HG02885 (cell line): ENCODE data around the gene RIC1.
"Not testable (repeated sequence)": the region's sequence is repeated elsewhere in the genome, so short reads cannot be mapped to it uniquely, and the experiment has no call there.

Experiments used
- ATAC-seq: cut with Tn5 transposase; IDR thresholded peaks from one replicate; pipeline ENCODE4 v1.9.1; 2021; ENCODE audit warnings: mild to moderate bottlenecking; ENCODE audit not compliant: unreplicated experiment, poor library complexity

RIC1 gene

DNA sequence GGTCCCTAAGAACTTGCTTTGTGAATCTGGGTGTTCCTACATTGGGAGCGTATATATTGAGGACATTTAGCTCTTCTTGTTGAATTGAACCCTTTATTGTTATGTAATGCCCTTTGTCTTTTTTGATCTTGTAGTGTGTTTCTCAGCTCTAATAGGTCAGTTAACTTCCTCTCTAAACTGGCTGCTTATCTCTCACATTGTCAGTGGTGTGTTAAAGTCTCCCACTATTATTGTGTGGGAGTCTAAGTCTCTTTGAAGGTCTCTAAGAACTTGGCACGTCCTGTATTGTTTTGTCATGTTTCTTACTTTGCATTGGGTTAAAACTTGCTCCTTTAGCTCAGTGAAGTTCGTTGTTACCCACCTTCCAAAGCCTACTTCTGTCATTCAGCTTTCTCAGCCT lies 36.2 kb downstream of the RIC1 start:
- ATAC-seq: no peak

GRCh38 chr9:5667391-5667790 lies 38.5 kb downstream of the RIC1 start:
- no peak for ATAC-seq

DNA sequence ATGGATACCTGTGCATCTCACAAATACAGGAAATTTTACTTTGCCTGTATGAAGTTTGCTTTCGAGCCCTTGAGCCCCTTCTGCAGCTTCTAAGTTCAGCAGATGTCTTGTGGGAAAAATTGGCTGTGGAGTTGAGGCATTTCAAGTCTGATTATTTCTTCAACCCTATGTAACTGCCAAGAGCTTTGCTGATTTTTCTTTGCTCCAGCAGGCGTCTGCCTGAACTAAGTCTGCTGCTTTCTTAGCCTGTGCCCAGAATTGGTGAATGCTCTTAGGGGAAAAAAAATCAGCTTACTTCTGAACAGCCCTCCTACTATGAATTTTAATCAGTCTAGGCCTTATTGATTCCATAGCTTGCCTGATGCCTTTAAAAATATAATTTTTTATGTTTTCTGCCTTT lies 41.2 kb downstream of the RIC1 start:
- no peak for ATAC-seq

DNA sequence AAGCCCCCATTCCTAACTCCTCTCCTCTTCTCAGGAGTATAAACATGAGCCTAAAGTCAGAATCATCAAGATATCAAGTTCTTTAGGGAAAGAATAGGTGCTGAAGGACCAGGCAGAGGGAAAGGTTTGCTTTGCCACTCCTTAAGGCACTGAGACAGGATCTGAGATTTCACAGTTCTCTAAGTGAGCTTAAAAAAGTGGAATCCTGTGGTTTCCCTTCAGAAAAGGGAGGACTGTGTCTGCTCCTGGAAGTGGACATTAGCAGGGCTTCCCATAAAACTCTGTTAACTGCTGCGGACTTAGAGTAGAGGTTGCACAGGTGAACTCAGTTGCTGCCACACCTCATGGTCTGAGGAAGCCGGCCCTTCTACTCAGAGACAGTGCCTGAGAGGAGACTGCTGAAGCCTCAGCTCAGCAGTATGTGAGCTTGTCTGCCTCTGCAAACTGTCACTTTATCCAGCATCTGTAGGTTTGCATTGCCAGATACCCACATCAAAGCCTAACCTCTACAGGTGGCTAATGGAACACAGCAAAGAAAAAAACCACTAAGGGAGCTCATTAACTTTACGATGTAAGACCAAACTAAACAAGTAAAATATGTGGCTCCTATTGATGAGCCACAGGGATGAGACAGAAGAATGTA lies 42.9 kb downstream of the RIC1 start:
- ATAC-seq: no peak

DNA sequence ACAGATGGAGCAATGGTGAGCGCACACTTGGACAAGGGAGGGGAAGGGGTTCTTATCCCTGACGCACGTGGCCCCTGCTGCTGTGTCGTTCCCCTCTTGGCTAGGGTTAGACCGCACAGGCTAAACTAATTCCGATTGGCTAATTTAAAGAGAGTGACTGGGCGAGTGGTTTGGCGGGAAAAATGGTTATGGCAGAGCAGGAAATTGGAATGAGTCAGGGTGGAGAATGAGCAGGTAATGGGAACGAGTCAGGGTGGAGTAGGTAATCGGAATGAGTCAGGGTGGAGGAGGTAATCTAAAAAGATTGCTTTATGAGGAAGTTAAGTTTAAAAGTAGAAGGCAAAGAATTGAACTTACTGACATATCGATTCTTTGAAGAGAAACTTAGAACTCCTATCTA lies 46.1 kb downstream of the RIC1 start:
- not testable (repeated sequence) for ATAC-seq

GRCh38 chr9:5683591-5683990 lies 54.7 kb downstream of the RIC1 start:
- not testable (repeated sequence) for ATAC-seq

DNA sequence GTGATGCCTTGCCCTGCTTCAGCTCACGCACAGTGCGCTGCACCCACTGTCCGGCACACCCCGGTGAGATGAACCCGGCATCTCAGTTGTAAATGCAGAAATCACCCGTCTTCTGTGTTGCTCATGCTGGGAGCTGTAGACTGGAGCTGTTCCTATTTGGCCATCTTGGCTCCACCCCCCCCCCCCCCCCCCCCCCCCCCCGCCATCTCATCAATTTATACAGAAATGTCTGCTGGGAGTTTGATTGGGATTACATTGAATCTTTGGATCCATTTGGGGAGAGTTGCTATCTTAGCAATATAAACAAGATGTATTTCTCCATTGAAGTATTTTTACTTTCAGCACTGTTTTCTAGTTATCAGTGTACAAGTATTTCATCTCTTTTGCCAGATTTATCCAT lies 55.2 kb downstream of the RIC1 start:
- ATAC-seq: no peak

GRCh38 chr9:5688109-5688508 lies 59.2 kb downstream of the RIC1 start:
- no peak for ATAC-seq

DNA sequence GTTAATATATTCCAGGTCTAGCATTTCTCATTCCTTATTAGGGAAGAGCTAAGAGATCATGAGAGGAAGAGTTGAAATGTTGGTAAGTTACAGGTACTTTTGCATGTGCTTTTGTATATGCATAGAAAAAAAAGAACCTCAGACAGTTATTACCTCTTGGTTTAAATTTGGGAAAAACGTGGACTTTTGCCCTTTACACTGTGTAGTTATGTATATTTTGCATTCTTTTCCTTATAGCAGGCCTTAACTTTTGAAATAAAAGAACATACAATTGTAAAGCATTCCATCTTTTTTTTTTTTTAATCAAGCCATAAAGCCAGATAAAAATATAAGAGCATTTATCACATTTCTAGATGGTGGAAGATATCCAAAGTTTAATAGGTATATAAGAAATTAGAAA lies 61.4 kb downstream of the RIC1 start:
- no peak for ATAC-seq

- no peak for ATAC-seq
Measured at GRCh38 chr9:5695860-5696259, 67.0 kb downstream of the RIC1 start.

DNA sequence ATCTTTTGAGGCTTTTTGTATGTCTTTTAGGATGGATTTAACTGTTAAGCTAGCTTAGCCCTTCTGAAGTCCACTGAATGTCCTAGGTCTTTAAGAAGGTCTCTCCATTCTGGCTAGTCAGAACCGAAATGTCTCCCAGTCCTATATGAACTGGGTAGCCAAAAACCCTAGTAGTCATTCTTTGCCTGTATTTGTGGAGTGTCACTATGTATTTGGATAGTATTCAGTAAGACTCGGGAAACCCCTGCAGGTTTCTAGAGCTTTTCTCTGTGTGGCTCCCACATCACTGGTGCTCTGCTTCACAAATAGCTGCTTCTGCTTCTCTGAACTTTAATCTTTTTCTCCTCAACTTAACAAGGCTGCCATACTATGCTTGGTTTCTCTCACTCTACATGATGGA lies 68.0 kb downstream of the RIC1 start:
- ATAC-seq: peak; percentile 60

- ATAC-seq: no peak
Measured at GRCh38 chr9:5698004-5698403, 69.1 kb downstream of the RIC1 start.

GRCh38 chr9:5698810-5699556 lies 70.1 kb downstream of the RIC1 start:
- ATAC-seq: no peak

DNA sequence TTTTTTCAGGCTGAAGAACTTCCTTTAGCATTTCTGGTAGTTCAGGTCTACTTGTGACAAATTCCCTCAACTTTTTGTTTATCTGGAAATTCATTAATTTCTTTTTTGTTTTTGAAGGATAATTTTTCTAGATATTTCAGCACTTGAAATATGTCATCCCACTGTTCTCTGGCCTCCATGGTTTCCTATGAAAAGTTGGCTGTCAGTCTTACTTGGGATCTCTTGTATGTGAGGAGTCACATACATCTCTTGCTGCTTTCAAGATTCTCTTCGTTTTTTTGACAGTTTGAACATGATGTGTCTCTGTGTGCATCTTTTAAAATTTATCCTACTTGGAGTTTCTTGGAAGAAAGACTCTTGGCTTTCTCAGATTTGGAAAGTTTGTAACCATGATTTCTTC lies 79.5 kb downstream of the RIC1 start:
- no peak for ATAC-seq

DNA sequence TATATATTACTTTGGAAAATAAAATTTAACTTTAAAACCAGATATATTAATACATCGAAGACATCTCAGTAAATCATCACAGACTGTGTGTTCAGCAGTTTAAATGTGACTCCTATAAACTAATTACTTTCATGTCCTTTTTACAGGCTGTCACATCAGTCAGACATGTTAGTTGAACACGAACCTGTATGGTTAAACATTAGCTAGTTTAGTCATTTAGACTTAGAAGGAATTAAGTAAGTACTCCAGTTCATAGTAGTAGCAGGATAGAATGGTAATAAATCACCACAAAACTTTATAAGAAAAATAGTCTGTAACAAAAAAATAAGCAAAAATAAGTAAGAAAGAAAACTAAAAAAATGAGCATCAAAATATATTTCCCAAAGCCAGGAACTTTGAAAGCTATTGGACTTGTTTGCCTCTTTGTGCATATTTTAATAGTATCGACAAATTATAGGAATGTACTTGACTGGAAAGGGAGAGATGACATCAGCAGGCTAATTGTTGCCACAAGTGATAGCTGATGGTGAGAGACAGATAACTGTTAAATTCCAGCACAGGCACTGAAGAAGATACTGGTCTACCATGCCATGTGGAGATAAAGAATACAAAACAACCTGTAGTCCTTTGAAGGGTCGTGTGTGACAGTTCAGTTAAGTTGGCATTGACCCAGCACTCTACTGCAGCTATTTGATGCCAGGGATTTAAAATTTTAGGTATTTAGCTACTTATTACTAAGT lies 83.9 kb downstream of the RIC1 start:
- ATAC-seq: no peak

DNA sequence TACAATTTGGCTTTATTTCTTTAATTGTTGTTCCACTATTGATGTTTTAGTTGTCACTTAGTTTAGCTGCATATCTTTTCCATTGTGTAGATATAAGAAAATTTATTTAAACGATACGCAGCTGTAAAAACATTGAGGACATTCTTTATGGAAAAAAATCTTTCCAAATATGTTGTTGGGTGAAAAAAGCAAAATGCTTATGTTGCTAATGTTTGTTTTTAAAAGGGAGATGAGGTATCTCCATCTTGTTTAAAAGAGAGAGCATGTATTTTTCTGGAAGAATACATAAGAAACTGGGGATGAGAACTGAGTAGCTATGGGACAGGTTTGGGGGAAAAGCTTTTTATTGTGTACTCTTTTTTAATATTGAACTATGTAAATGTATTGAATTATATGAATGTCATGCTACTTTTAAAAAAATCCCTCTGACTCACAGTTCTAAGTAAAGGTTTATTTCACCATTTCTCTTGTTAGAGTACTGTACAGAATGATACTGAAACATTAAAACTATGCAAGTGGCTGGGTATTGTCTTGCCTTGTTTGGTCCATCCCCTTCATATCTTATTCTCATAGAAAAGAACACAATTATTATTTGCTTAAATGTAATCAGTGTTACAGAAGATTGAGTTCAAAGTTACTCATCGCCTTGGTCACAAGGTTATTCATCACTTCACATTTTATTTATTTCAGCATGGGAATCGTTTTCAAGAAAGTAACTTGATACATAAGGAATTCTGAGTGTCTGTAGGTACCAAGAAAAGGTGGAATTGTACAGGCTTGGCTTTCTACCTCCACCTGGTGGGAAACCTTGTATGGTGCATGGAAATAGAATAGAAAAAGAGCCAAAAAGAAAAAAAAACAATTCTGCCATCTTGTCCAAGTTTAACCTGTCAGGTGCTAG lies 85.8 kb downstream of the RIC1 start:
- no peak for ATAC-seq

- no peak for ATAC-seq
Measured at GRCh38 chr9:5715548-5716127, 86.7 kb downstream of the RIC1 start.

DNA sequence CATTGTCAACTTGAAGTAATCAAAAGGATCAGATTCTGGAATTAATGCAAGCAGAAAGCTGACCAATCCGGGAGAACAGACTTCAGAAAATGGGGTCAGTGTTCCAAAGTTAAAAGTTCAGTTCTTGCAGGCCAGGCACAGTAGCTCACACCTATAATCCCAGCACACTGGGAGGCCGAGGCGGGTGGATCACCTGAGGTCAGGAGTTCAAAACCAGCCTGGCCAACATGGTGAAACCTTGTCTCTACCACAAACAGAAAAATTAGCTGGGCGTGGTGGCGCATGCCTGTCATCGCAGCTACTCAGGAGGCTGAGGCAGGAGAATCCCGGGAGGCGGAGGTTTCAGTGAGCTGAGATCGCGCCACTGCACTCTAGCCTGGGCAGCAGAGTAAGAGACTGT lies 88.5 kb downstream of the RIC1 start:
- ATAC-seq: not testable (repeated sequence)

GRCh38 chr9:5718296-5719032 lies 89.6 kb downstream of the RIC1 start:
- no peak for ATAC-seq
